BE2C (cell line): Measurements from ENCODE around the gene RPS19BP1.

ENCODE experiments used
- DNase-seq: peaks from one replicate; pipeline ENCODE4 v3.0.0-alpha.2; 2020
- H3K27me3 ChIP-seq: fragments of 250-450 bp; sonication (Bioruptor Pico); 2 replicates; pipeline ENCODE4 v1.5.1; 2020; ENCODE audit warnings: mild to moderate bottlenecking
- H3K36me3 ChIP-seq: fragments of 250-450 bp; sonication (Bioruptor Pico); 2 replicates; pipeline ENCODE4 v1.5.1; 2020; ENCODE audit warnings: mild to moderate bottlenecking
- H3K4me1 ChIP-seq: fragments of 250-450 bp; sonication (Bioruptor Pico); 2 replicates; pipeline ENCODE4 v1.5.1; 2020
- H3K4me3 ChIP-seq: 2 replicates; pipeline ENCODE4 v1.5.1; 2011; ENCODE audit warnings: low read depth, low read length
- H3K9me3 ChIP-seq: fragments of 250-450 bp; sonication (Bioruptor Pico); 2 replicates; pipeline ENCODE4 v1.5.1; 2020
- CTCF ChIP-seq: IDR thresholded peaks from 2 replicates; pipeline ENCODE4 v1.5.1; 2012; ENCODE audit warnings: mild to moderate bottlenecking, low read depth, low read length

Gene RPS19BP1

DNA sequence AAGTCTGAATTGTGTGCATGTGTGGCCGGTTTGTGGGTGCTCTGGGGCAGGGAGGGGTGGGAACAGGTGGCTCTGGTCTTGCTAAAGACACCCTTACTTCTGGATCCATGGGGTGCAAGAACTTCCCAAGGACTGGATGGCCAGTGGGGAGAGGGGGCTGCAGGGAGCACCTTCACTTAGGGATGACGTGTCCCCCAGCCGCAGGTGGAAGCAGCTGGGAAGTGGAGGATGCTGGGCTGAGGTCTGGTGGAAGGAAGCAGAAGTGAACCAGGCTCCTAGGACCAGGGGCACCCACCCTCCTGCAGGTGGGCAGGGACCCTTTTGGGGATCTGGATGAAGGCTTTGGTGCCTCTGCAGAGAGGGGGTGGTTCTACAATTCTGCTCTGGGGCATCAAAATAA, 40.4 kb downstream of the RPS19BP1 start:
- Histone ChIP-seq H3K4me3 (no peak overlapping the region), H3K36me3 (no peaks in the 10 kb centered on the region), H3K9me3 (no peaks in the 10 kb centered on the region), H3K27me3 (no peaks in the 10 kb centered on the region), H3K4me1 (peaks cover 8% of the 10 kb centered on the region)
- TF ChIP-seq CTCF: no peak
- DNase-seq: no peak

- no peak for TF ChIP-seq CTCF
- no peak overlapping the region for H3K4me3 ChIP-seq
- DNase-seq: no peak
- H3K9me3 ChIP-seq: no peaks in the 10 kb centered on the region
- no peaks in the 10 kb centered on the region for H3K36me3 ChIP-seq
- H3K4me1 ChIP-seq: peaks cover 8% of the 10 kb centered on the region
- no peaks in the 10 kb centered on the region for H3K27me3 ChIP-seq
These were observed 40.9 kb downstream of the RPS19BP1 start for GRCh38 chr22:39491696-39492095.

- no peak for TF ChIP-seq CTCF
- no peaks in the 10 kb centered on the region for H3K36me3 ChIP-seq
- H3K9me3 ChIP-seq: no peaks in the 10 kb centered on the region
- DNase-seq: no peak
- H3K4me3 ChIP-seq: no peak overlapping the region
- peaks cover 8% of the 10 kb centered on the region for H3K4me1 ChIP-seq
- no peaks in the 10 kb centered on the region for H3K27me3 ChIP-seq
These were observed 41.4 kb downstream of the RPS19BP1 start for GRCh38 chr22:39490966-39491680.

DNA sequence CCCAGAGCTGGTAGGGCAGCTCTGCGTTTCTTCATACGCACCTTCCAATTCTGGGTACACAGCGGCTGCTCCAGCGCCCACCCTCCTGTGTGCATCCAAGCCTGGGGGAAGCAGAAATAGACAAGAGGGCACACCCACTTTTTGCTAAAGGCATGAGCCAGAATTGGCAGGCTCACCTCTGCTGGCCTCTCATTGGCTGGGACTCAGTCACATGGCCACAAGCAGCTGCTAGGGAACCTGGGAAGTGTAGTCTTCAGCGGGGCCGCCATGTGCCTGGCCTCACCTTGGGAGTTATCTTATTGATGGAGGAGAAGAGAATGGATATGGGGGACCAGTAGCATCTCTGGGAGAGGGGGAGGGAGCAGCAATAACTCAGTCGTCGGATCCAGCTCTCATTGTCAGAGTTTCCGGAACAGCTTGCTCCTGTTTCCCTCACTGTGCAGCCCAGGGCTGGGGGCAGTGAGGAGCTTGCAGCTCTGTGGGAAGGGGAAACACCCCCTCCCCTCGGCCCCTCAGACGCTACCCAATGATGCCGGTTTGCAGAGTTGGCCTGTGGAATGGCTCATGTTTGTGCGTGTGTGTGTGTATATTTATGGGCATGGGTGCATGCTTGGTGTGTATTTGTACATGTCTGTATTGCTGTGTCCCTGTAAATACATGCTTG, 42.3 kb downstream of the RPS19BP1 start:
- no peaks in the 10 kb centered on the region for H3K36me3 ChIP-seq
- peak; percentile 90 for DNase-seq
- H3K4me3 ChIP-seq: no peak overlapping the region; the same call in 1 of the 2 replicates
- no peak for TF ChIP-seq CTCF
- H3K4me1 ChIP-seq: peaks cover 8% of the 10 kb centered on the region
- H3K9me3 ChIP-seq: no peaks in the 10 kb centered on the region
- no peaks in the 10 kb centered on the region for H3K27me3 ChIP-seq

- no peak for DNase-seq
- no peaks in the 10 kb centered on the region for H3K36me3 ChIP-seq
These were observed 43.2 kb downstream of the RPS19BP1 start for GRCh38 chr22:39489094-39490068.

More at GRCh38 chr22:39489094-39490068, 43.2 kb downstream of the RPS19BP1 start:
- no peak for TF ChIP-seq CTCF
- Histone ChIP-seq H3K4me1 (peaks cover 8% of the 10 kb centered on the region), H3K9me3 (no peaks in the 10 kb centered on the region), H3K4me3 (no peak overlapping the region; the same call in 1 of the 2 replicates), H3K27me3 (no peaks in the 10 kb centered on the region)
